Upper lobe of right lung (tissue), 1 donor: ENCODE results near the gene LRMDA. TPM values are rescaled to one million over a fixed set of nuclear protein-coding genes. Genes with fewer than 3 reads are reported as not detected.

Experiments used
- ATAC-seq: fragments of 200-7000 bp; cut with Tn5 transposase; one replicate; pipeline ENCODE4 v1.9.1; 2020; ENCODE audit warnings: mild to moderate bottlenecking, moderate library complexity
- DNase-seq: peaks from one replicate; pipeline ENCODE4 v3.0.0-alpha.2; 2020
- H3K27ac ChIP-seq: fragments of 200-600 bp; one replicate; pipeline ENCODE4 v1.8.0; 2022
- H3K27me3 ChIP-seq: fragments of 200-600 bp; one replicate; pipeline ENCODE4 v1.8.0; 2022; ENCODE audit warnings: mild to moderate bottlenecking
- H3K36me3 ChIP-seq: fragments of 200-600 bp; one replicate; pipeline ENCODE4 v1.8.0; 2022
- H3K4me1 ChIP-seq: fragments of 200-600 bp; one replicate; pipeline ENCODE4 v1.8.0; 2022
- H3K4me3 ChIP-seq: fragments of 200-600 bp; one replicate; pipeline ENCODE4 v1.8.0; 2022; ENCODE audit warnings: mild to moderate bottlenecking
- H3K9me3 ChIP-seq: fragments of 200-600 bp; one replicate; pipeline ENCODE4 v1.8.0; 2022
- CTCF ChIP-seq: fragments of 200-600 bp; IDR thresholded peaks from one replicate; pipeline ENCODE4 v1.8.0; 2022; ENCODE audit warnings: antibody characterized with exemption
- intact Hi-C: fragments of 100-400 bp; cut with DNase I; formaldehyde crosslinking; loops from one replicate; pipeline ENCODE4 v1.11.0; 2022
- total RNA-seq: library from RNA; stranded (reverse); fragmentation: NEBNext Ultra II Directional; extraction: Animal tissue kit (Norgen Biotek cat#: 25700); gene quantifications from one replicate; pipeline ENCODE4 v1.2.1, GENCODE V29; 2021
- donor health status: DM: no; HTN: yes; CAD: no; lungs with severe emphysema.

LRMDA gene
- total RNA-seq, 1 donor from 2014 or later = 20.0 TPM

DNA sequence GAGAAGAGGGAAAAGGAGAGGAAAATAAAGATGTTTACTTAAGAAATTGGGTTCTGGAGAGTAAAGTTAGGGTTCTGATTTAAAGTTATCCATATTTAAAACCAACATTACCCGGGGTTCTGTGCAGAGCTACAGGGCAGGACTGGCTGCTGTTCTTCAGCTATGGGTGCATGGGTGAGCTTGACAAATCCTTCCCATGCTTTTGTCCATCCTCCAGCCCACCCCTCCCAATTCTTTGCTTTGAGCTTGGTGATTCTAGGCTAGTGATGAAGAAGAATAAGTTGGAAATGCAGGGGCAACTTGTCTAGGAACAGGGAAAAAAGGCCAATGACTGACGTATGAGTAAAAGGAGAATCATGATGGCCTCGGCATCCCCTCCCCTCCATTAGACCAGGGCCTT is 636.0 kb downstream of the LRMDA start:
- no peaks in the 10 kb centered on the region for H3K27me3 ChIP-seq
- no peaks in the 10 kb centered on the region for H3K9me3 ChIP-seq
- H3K27ac ChIP-seq = no peak overlapping the region
- no peaks in the 10 kb centered on the region for H3K4me1 ChIP-seq
- no peak for DNase-seq
- intact Hi-C loops = no loop called here
- ATAC-seq = no peak
- no peak overlapping the region for H3K4me3 ChIP-seq
- no peak for TF ChIP-seq CTCF
- H3K36me3 ChIP-seq = no peaks in the 10 kb centered on the region

GRCh38 chr10:76068856-76069255 is 637.4 kb downstream of the LRMDA start:
- H3K36me3 ChIP-seq = no peaks in the 10 kb centered on the region
- no peaks in the 10 kb centered on the region for H3K9me3 ChIP-seq
- no peak for TF ChIP-seq CTCF
- intact Hi-C loops = no loop called here
- H3K4me3 ChIP-seq = no peak overlapping the region
- no peaks in the 10 kb centered on the region for H3K27me3 ChIP-seq
- no peak overlapping the region for H3K27ac ChIP-seq
- no peaks in the 10 kb centered on the region for H3K4me1 ChIP-seq
- ATAC-seq (no peak), DNase-seq (no peak)

- no peaks in the 10 kb centered on the region for H3K9me3 ChIP-seq
- H3K4me1 ChIP-seq = no peaks in the 10 kb centered on the region
- DNase-seq = no peak
- no peak overlapping the region for H3K4me3 ChIP-seq
- no peak for TF ChIP-seq CTCF
- ATAC-seq = no peak
- no peak overlapping the region for H3K27ac ChIP-seq
- H3K27me3 ChIP-seq = no peaks in the 10 kb centered on the region
- intact Hi-C loops = no loop called here
- H3K36me3 ChIP-seq = no peaks in the 10 kb centered on the region
Measured at GRCh38 chr10:76070916-76071315, 639.5 kb downstream of the LRMDA start.

- Histone ChIP-seq H3K4me1 (no peaks in the 10 kb centered on the region), H3K27me3 (no peaks in the 10 kb centered on the region), H3K36me3 (no peaks in the 10 kb centered on the region), H3K9me3 (no peaks in the 10 kb centered on the region), H3K27ac (no peak overlapping the region), H3K4me3 (no peak overlapping the region)
- intact Hi-C loops = no loop called here
- no peak for TF ChIP-seq CTCF
- DNase-seq (no peak), ATAC-seq (no peak)
Measured at GRCh38 chr10:76071653-76072365, 640.4 kb downstream of the LRMDA start.

- no peaks in the 10 kb centered on the region for H3K9me3 ChIP-seq
- no peak overlapping the region for H3K27ac ChIP-seq
- H3K4me1 ChIP-seq = no peaks in the 10 kb centered on the region
- no peak overlapping the region for H3K4me3 ChIP-seq
- no peak for ATAC-seq
- intact Hi-C loops = no loop called here
- no peaks in the 10 kb centered on the region for H3K36me3 ChIP-seq
- H3K27me3 ChIP-seq = no peaks in the 10 kb centered on the region
- no peak for TF ChIP-seq CTCF
- DNase-seq = no peak
Measured at GRCh38 chr10:76072384-76072783, 641.0 kb downstream of the LRMDA start.

- no peak for DNase-seq
- H3K27ac ChIP-seq = no peak overlapping the region
- intact Hi-C loops = no loop called here
- ATAC-seq = no peak
- H3K36me3 ChIP-seq = no peaks in the 10 kb centered on the region
- H3K4me1 ChIP-seq = no peaks in the 10 kb centered on the region
- no peak for TF ChIP-seq CTCF
- H3K9me3 ChIP-seq = no peaks in the 10 kb centered on the region
- H3K4me3 ChIP-seq = no peak overlapping the region
- H3K27me3 ChIP-seq = no peaks in the 10 kb centered on the region
Measured at GRCh38 chr10:76073524-76073923, 642.1 kb downstream of the LRMDA start.
